HG02852 (cell line): ENCODE data around the gene SCYL3.
A peak's percentile ranks its signal among the peaks of the same experiment; 100 is the strongest.

ENCODE experiments used
- ATAC-seq: cut with Tn5 transposase; IDR thresholded peaks from one replicate; pipeline ENCODE4 v1.9.1; 2021; ENCODE audit warnings: mild to moderate bottlenecking, moderate library complexity; ENCODE audit not compliant: unreplicated experiment

The SCYL3 gene

GRCh38 chr1:169901115-169901514 is 7.4 kb upstream of the SCYL3 start:
- ATAC-seq: no peak

- ATAC-seq: no peak
Measured at GRCh38 chr1:169900571-169900970, 6.9 kb upstream of the SCYL3 start.

GRCh38 chr1:169899519-169900217 is 6.0 kb upstream of the SCYL3 start:
- no peak for ATAC-seq

- no peak for ATAC-seq
Measured at GRCh38 chr1:169896013-169896412, 2.3 kb upstream of the SCYL3 start.

- ATAC-seq: no peak
Measured at GRCh38 chr1:169894424-169895145, 889 bp upstream of the SCYL3 start.

GRCh38 chr1:169892927-169893644 is 610 bp downstream of the SCYL3 start:
- no peak for ATAC-seq

GRCh38 chr1:169892176-169892926 is 1.3 kb downstream of the SCYL3 start:
- no peak for ATAC-seq

- no peak for ATAC-seq
Measured at GRCh38 chr1:169891539-169891885, 2.2 kb downstream of the SCYL3 start.

- peak; percentile 9 for ATAC-seq
Measured at GRCh38 chr1:169890761-169891538, 2.7 kb downstream of the SCYL3 start.

GRCh38 chr1:169889871-169890270 is 3.8 kb downstream of the SCYL3 start:
- no peak for ATAC-seq

- no peak for ATAC-seq
Measured at GRCh38 chr1:169886931-169887330, 6.8 kb downstream of the SCYL3 start.

GRCh38 chr1:169886422-169886821 is 7.3 kb downstream of the SCYL3 start:
- no peak for ATAC-seq

- ATAC-seq: no peak
Measured at GRCh38 chr1:169885207-169885606, 8.5 kb downstream of the SCYL3 start.

- no peak for ATAC-seq
Measured at GRCh38 chr1:169884634-169885033, 9.1 kb downstream of the SCYL3 start.

GRCh38 chr1:169882039-169882511 is 11.6 kb downstream of the SCYL3 start:
- ATAC-seq: no peak

GRCh38 chr1:169879034-169879840 is 14.5 kb downstream of the SCYL3 start:
- ATAC-seq: no peak

- ATAC-seq: no peak
Measured at GRCh38 chr1:169878498-169878897, 15.2 kb downstream of the SCYL3 start.

- ATAC-seq: no peak
Measured at GRCh38 chr1:169877800-169878491, 15.8 kb downstream of the SCYL3 start.

- no peak for ATAC-seq
Measured at GRCh38 chr1:169874229-169874628, 19.5 kb downstream of the SCYL3 start.
